ENCODE results near the gene TMEM240. TPM values are rescaled to one million over a fixed set of nuclear protein-coding genes. Genes with fewer than 3 reads are reported as not detected.

Gene TMEM240
- total RNA-seq, 1 experiment from 2014 or later, result 0.87 TPM

DNA sequence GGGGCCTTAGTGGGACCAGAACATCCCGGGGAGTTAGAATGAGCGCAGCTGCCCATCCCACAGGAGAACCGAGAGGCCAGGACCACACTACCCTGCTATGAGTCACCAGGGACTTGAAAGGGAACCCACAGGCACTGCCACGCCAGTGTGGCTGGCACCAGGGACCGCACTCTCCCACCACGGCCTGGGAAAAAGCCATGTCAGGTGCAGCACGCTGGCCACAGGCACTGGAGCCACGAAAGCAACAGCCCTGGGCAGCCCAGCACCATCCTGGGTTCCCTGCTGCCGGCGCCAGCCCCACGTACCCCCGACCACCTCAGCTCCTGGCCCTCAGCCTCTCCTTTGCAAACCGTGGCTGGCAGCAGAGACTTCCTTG is 14.1 kb upstream of the TMEM240 start:
- intact Hi-C loops (cut with micrococcal nuclease), result no loop called here
- TF ChIP-seq, protein P1, sequence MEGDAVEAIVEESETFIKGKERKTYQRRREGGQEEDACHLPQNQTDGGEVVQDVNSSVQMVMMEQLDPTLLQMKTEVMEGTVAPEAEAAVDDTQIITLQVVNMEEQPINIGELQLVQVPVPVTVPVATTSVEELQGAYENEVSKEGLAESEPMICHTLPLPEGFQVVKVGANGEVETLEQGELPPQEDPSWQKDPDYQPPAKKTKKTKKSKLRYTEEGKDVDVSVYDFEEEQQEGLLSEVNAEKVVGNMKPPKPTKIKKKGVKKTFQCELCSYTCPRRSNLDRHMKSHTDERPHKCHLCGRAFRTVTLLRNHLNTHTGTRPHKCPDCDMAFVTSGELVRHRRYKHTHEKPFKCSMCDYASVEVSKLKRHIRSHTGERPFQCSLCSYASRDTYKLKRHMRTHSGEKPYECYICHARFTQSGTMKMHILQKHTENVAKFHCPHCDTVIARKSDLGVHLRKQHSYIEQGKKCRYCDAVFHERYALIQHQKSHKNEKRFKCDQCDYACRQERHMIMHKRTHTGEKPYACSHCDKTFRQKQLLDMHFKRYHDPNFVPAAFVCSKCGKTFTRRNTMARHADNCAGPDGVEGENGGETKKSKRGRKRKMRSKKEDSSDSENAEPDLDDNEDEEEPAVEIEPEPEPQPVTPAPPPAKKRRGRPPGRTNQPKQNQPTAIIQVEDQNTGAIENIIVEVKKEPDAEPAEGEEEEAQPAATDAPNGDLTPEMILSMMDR (conservative IDR thresholded peaks at IDR 0.05; ENCODE audit: low read depth, low read length), result no peak
- Histone ChIP-seq H2AFZ (ENCODE audit: low read length) (no peak overlapping the region), H4K20me1 (ENCODE audit: low read length) (peaks cover 17% of the 10 kb centered on the region; the same call in 1 of the 2 replicates), H3K79me2 (ENCODE audit: low read length) (peaks cover 64% of the 10 kb centered on the region), H3K27me3 (ENCODE audit: low read length) (no peaks in the 10 kb centered on the region), H3K4me2 (ENCODE audit: low read length) (no peak overlapping the region), H3K9me3 (ENCODE audit: low read length) (no peaks in the 10 kb centered on the region), H3K4me3 (ENCODE audit: low read length) (no peak overlapping the region), H3K9ac (ENCODE audit: low read length) (no peak overlapping the region), H3K36me3 (ENCODE audit: low read depth, low read length) (peaks cover 4% of the 10 kb centered on the region; the same call in 1 of the 2 replicates), H3F3A (ENCODE audit: low read length, unreplicated experiment) (no peaks in the 10 kb centered on the region), H3K4me1 (ENCODE audit: insufficient read depth, low read length) (peaks cover 4% of the 10 kb centered on the region; the same call in 1 of the 2 replicates), H3K9me2 (replicated peaks; ENCODE audit: low read length) (no peaks in the 10 kb centered on the region), H3K27ac (ENCODE audit: low read length) (no peak overlapping the region)
- ChIA-PET CTCF (interaction anchor here (0.6 kb wide), 1 partner anchor 49 kb away, joined by 3 read pairs; no protein-coding TSS in a partner anchor), POLR2A (ENCODE audit: unreplicated experiment) (no interaction called here)
- BruUV-seq (replicated peaks), result no TSS peak
- ATAC-seq, result peak; percentile 7
- no peak for DNase-seq

DNA sequence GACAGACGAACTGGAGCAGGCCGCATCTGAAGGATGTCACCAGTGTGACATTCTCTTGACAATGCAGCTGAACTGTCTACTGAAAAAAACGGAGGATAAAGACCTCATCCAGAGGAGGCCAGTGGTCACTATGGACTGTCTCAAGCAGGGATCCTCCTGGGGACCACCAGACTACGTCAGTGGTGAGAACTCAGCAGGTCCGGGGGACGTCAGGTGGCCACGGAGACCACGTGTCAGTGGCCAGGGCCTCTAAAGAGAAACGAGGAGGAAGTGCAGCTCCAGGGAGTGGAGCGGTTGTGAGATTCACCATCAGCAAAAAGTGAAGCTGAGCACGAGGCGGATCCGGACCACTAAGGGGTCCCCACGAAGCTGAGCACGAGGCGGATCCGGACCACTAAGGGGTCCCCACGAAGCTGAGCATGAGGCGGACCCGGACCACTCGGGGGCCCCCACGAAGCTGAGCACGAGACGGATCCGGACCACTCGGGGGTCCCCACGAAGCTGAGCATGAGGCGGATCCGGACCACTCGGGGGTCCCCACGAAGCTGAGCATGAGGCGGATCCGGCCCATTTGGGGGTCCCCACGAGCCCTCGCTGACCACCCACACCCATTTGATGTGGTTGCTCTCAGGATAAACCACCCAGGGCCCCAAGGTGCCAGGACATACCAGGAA is 13.5 kb upstream of the TMEM240 start:
- H3F3A ChIP-seq (ENCODE audit: low read length, unreplicated experiment), result no peaks in the 10 kb centered on the region
- peaks cover 17% of the 10 kb centered on the region; the same call in 1 of the 2 replicates for H4K20me1 ChIP-seq (ENCODE audit: low read length)
- H3K9me3 ChIP-seq (ENCODE audit: low read length), result no peaks in the 10 kb centered on the region
- CTCF ChIA-PET, result interaction anchor here (0.6 kb wide), 1 partner anchor 48 kb away, joined by 3 read pairs; no protein-coding TSS in a partner anchor
- no peak overlapping the region for H3K27ac ChIP-seq (ENCODE audit: low read length)
- no peak overlapping the region for H2AFZ ChIP-seq (ENCODE audit: low read length)
- no peaks in the 10 kb centered on the region for H3K27me3 ChIP-seq (ENCODE audit: low read length)
- no peak for DNase-seq
- intact Hi-C loops (cut with micrococcal nuclease), result no loop called here
- peaks cover 59% of the 10 kb centered on the region for H3K79me2 ChIP-seq (ENCODE audit: low read length)
- H3K4me3 ChIP-seq (ENCODE audit: low read length), result no peak overlapping the region
- TF ChIP-seq EZH2 (IDR thresholded peaks at IDR 0.05; ENCODE audit: low read length, unreplicated experiment) (no peak), EZH2phosphoT487 (IDR thresholded peaks at IDR 0.05; ENCODE audit: borderline replicate concordance, low read length) (no peak)
- TF ChIP-seq, protein P1 (conservative IDR thresholded peaks at IDR 0.05; ENCODE audit: low read depth, low read length), result no peak
- no peak for ATAC-seq
- no TSS peak for BruUV-seq (replicated peaks)
- no peak overlapping the region for H3K4me2 ChIP-seq (ENCODE audit: low read length)
- H3K4me1 ChIP-seq (ENCODE audit: insufficient read depth, low read length), result peaks cover 4% of the 10 kb centered on the region; the same call in 1 of the 2 replicates
- peaks cover 4% of the 10 kb centered on the region; the same call in 1 of the 2 replicates for H3K36me3 ChIP-seq (ENCODE audit: low read depth, low read length)
- H3K9me2 ChIP-seq (replicated peaks; ENCODE audit: low read length), result no peaks in the 10 kb centered on the region
- POLR2A ChIA-PET (ENCODE audit: unreplicated experiment), result no interaction called here
- H3K9ac ChIP-seq (ENCODE audit: low read length), result no peak overlapping the region

DNA sequence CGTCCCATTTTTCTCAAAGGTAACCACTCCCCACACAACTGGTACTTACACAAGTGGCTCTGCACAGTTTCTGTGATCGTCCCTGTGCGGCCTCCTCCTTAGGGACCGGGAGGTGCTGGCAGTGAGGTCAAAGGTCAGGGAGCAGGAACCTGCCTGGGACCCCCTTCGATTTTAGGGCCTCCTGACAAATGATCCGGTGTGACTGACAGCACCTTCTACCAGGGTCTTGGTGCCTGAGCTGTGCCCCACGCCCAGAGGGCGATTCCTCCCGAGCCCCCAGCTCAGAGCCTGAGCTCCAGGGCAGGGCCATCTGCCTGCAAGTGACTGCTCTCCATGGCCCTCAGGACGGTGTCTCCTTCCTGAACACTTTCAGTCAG is 11.8 kb upstream of the TMEM240 start:
- CTCF ChIA-PET, result no interaction called here
- DNase-seq (no peak), ATAC-seq (no peak)
- intact Hi-C loops (cut with micrococcal nuclease), result no loop called here
- Histone ChIP-seq H3K4me3 (ENCODE audit: low read length) (no peak overlapping the region), H3K36me3 (ENCODE audit: low read depth, low read length) (peaks cover 11% of the 10 kb centered on the region; the same call in 1 of the 2 replicates), H4K20me1 (ENCODE audit: low read length) (peaks cover 17% of the 10 kb centered on the region; the same call in 1 of the 2 replicates), H3K9me3 (ENCODE audit: low read length) (no peaks in the 10 kb centered on the region), H3K4me2 (ENCODE audit: low read length) (no peak overlapping the region), H3F3A (ENCODE audit: low read length, unreplicated experiment) (no peaks in the 10 kb centered on the region), H3K4me1 (ENCODE audit: insufficient read depth, low read length) (peaks cover 4% of the 10 kb centered on the region; the same call in 1 of the 2 replicates), H3K9ac (ENCODE audit: low read length) (no peak overlapping the region), H3K27ac (ENCODE audit: low read length) (no peak overlapping the region), H2AFZ (ENCODE audit: low read length) (no peak overlapping the region), H3K27me3 (ENCODE audit: low read length) (no peaks in the 10 kb centered on the region), H3K9me2 (replicated peaks; ENCODE audit: low read length) (no peaks in the 10 kb centered on the region), H3K79me2 (ENCODE audit: low read length) (peaks cover 55% of the 10 kb centered on the region)
- no TSS peak for BruUV-seq (replicated peaks)
- POLR2A ChIA-PET (ENCODE audit: unreplicated experiment), result no interaction called here
- TF ChIP-seq EZH2phosphoT487 (IDR thresholded peaks at IDR 0.05; ENCODE audit: borderline replicate concordance, low read length) (no peak), EZH2 (IDR thresholded peaks at IDR 0.05; ENCODE audit: low read length, unreplicated experiment) (no peak)
- TF ChIP-seq, protein P1 (conservative IDR thresholded peaks at IDR 0.05; ENCODE audit: low read depth, low read length), result no peak

Measured in PC-3 (cell line).